ENCODE results near the gene LSM7.

LSM7 gene

GRCh38 chr19:2278459-2279158 is 49.8 kb downstream of the LSM7 start:
- no peak for DNase-seq (ENCODE audit: low read depth in 2 of 2)

- no peak for DNase-seq (ENCODE audit: low read depth in 2 of 2)
Observed at GRCh38 chr19:2277138-2277537, 51.2 kb downstream of the LSM7 start.

GRCh38 chr19:2276429-2276986 is 51.9 kb downstream of the LSM7 start:
- no peak for DNase-seq (ENCODE audit: low read depth in 2 of 2)

- no peak for DNase-seq (ENCODE audit: low read depth in 2 of 2)
Observed at GRCh38 chr19:2275588-2276428, 52.6 kb downstream of the LSM7 start.

GRCh38 chr19:2274931-2275535 is 53.4 kb downstream of the LSM7 start:
- DNase-seq (ENCODE audit: low read depth in 2 of 2): no peak

GRCh38 chr19:2274185-2274711 is 54.1 kb downstream of the LSM7 start:
- DNase-seq (ENCODE audit: low read depth in 2 of 2): no peak

GRCh38 chr19:2273356-2274184 is 54.8 kb downstream of the LSM7 start:
- peak in 1 of 2 donors; percentile 58 for DNase-seq (ENCODE audit: low read depth in 2 of 2)
